Measurements from ENCODE around the gene ZSWIM5. TPM values are rescaled to one million over a fixed set of nuclear protein-coding genes. Genes with fewer than 3 reads are reported as not detected.

The ZSWIM5 gene
- total RNA-seq, 1 donor from 2014 or later, result 13.2 TPM

DNA sequence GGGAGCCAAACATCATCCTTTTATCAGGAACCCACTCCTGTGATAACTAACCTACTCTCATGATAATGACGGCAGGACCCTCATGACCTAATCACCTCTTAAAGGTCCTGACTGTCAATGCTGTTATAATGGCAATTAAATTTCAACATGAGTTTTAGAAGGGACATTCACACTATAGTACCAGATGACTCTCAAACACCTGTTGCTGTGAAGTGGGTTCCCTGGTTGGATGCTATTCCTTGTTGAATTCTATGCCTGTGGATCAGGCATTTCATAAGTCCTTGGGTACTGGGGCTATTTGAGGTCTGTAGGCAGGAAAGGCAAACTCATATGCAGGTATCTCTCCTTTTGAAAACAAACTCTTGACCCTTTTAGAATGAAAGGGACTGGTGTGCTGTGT is 7.5 kb upstream of the ZSWIM5 start:
- TF ChIP-seq, protein P1, sequence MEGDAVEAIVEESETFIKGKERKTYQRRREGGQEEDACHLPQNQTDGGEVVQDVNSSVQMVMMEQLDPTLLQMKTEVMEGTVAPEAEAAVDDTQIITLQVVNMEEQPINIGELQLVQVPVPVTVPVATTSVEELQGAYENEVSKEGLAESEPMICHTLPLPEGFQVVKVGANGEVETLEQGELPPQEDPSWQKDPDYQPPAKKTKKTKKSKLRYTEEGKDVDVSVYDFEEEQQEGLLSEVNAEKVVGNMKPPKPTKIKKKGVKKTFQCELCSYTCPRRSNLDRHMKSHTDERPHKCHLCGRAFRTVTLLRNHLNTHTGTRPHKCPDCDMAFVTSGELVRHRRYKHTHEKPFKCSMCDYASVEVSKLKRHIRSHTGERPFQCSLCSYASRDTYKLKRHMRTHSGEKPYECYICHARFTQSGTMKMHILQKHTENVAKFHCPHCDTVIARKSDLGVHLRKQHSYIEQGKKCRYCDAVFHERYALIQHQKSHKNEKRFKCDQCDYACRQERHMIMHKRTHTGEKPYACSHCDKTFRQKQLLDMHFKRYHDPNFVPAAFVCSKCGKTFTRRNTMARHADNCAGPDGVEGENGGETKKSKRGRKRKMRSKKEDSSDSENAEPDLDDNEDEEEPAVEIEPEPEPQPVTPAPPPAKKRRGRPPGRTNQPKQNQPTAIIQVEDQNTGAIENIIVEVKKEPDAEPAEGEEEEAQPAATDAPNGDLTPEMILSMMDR (conservative IDR thresholded peaks at IDR 0.05), result no peak
- H3K36me3 Mint-ChIP-seq (ENCODE audit: low read depth), result no peaks in the 10 kb centered on the region
- peaks cover 2% of the 10 kb centered on the region for H3K27me3 Mint-ChIP-seq (ENCODE audit: low read depth)
- no peaks in the 10 kb centered on the region for H3K9me3 Mint-ChIP-seq
- no peak overlapping the region for H3K4me3 Mint-ChIP-seq
- DNase-seq (ENCODE audit: low read depth, low spot score), result no peak
- H3K27ac Mint-ChIP-seq (ENCODE audit: unreplicated experiment), result no peak overlapping the region
- H3K4me1 Mint-ChIP-seq, result no peaks in the 10 kb centered on the region

DNA sequence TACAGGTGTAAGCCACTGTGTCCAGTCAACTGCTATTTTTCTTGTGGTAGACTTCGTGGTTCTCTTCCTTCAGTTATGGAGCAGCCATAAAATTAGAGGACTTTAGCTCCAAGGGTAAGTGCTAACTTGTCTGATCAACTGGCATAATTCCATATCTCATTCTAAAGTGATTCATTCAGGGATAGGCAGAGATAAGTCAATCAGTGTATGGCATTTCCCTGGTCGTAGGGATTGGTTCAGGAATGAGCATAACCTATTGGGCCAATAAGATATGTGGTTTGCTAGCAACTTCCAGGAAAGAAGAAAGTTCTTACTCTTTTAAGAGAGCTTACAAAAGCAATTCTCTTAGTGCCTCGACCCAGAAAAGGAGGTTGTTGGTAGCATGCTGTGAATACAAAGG is 4.7 kb upstream of the ZSWIM5 start:
- Mint-ChIP-seq H3K9me3 (no peaks in the 10 kb centered on the region), H3K36me3 (ENCODE audit: low read depth) (no peaks in the 10 kb centered on the region), H3K27me3 (ENCODE audit: low read depth) (peaks cover 18% of the 10 kb centered on the region), H3K4me3 (no peak overlapping the region), H3K27ac (ENCODE audit: unreplicated experiment) (no peak overlapping the region), H3K4me1 (peaks cover 9% of the 10 kb centered on the region)
- TF ChIP-seq, protein P1 (conservative IDR thresholded peaks at IDR 0.05), result no peak
- no peak for DNase-seq (ENCODE audit: low read depth, low spot score)

DNA sequence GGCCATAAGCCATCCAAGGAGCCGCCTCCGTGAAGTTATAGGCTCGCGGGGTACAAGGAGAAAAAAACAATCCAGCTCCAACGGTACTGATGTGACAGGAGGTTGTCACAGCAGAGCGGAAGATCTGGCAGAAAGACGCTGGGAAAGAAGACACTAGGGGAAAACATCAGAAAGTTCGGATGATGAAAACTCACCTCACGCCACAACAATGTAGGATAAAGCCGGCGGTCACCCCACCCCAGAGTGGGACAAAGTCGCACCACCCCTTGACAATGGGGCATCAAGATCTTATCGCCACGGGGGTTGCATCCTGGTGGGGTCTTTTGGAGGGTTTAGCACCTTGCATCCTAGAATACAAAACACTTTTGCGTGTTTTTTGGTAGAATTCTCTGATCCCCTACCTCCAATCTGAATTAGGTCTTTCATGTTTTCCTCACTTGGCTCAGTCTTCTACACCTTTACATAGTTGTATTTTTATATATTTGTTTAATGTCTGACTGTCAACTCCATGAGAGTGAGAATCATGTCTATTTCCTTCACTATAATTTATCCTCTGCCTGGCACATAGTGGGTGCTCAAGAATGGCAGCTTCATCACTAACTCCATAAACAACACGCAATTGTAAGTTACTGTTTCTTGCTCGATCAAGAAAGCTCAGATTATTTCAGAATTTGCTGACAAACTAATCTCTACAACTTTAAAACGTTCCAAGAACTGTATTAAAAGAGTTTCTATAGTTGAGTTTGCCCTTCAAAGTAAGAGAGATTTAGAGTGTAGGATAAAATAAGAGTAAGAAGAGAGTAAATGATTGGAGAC is 611 bp upstream of the ZSWIM5 start:
- no peak for DNase-seq (ENCODE audit: low read depth, low spot score)
- peaks cover 18% of the 10 kb centered on the region for H3K27me3 Mint-ChIP-seq (ENCODE audit: low read depth)

DNA sequence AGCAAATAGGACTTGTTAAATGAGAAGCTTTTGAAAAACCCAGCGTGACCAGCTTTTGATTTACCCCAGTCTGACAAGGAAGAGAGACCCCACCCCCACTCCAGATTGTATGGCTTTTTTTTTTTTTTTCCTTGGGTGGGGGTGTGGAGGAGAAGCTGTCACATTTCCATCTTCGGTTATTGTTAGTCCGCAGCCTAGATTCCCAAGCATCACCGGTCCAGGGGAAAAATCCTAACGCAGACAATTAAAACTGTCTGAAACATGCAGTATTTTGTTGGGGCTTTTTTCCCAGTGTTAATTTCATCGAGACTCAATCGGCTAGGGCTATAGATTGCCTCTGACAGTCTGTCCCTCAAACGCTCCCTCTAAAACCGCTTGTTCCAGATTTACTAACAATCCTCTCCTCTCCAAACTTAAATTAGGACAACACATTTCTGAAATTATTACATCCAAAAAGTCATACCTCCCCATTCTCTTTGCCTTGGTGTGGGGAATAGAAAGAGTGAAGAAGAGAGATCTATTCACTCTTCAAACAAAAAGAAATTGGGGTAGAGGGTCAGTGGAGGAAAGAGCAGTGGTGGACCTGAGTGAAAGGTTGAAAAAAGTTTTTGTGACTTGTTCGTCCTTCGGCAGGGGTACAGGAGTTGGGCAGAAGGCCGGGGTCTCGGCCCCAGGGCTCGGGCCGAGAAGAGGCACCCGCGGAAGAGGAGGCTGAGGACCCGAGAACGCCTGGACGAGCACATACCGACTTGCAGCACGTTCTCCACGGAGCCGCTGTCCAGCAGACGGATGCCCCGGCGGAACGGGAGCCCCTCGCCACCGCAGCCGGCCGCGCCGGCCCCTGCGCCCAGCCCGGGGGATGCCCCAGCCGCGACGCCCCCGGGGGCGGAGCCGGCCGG is 1.1 kb downstream of the ZSWIM5 start:
- Mint-ChIP-seq H3K36me3 (ENCODE audit: low read depth) (no peaks in the 10 kb centered on the region), H3K9me3 (no peaks in the 10 kb centered on the region), H3K4me3 (peak overlapping the region; percentile 90), H3K27me3 (ENCODE audit: low read depth) (peaks cover 21% of the 10 kb centered on the region), H3K4me1 (peaks cover 29% of the 10 kb centered on the region), H3K27ac (ENCODE audit: unreplicated experiment) (peak overlapping the region; percentile 32)
- DNase-seq (ENCODE audit: low read depth, low spot score), result peak; percentile 41
- TF ChIP-seq, protein P1 (conservative IDR thresholded peaks at IDR 0.05), result no peak

More for the DNA sequence above, 611 bp upstream of the ZSWIM5 start:
- Mint-ChIP-seq H3K9me3 (no peaks in the 10 kb centered on the region), H3K4me3 (peak overlapping the region; percentile 93), H3K4me1 (peaks cover 29% of the 10 kb centered on the region), H3K36me3 (ENCODE audit: low read depth) (no peaks in the 10 kb centered on the region), H3K27ac (ENCODE audit: unreplicated experiment) (peak overlapping the region; percentile 23)
- TF ChIP-seq, protein P1 (conservative IDR thresholded peaks at IDR 0.05), result no peak

DNA sequence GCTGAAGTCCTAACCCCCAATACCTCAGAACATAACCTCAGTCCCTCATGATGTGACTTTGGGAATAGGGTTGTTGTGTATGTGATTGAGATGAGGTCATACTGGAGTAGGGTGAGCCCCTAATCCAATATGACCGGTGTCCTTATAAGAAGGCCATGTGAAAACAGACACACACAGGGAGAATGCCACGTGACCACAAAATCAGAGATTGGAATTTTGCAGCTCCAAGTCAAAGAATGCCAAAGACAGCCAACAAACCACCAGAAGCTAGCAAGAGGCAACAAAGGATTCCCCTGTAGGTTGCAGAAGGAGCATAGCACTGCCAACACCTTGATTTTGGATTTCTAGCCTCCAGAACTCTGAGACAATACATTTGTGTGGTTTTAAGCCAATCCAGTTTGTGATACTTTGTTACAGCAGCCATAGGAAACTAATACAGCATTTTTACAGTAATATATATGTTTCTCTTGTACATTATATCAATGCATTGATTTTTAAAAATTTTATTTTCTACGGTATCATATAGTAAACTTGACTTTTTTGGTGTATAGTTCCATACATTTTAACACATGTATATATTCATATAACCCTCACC is 5.4 kb downstream of the ZSWIM5 start:
- TF ChIP-seq, protein P1 (conservative IDR thresholded peaks at IDR 0.05), result no peak
- DNase-seq (ENCODE audit: low read depth, low spot score), result no peak
- Mint-ChIP-seq H3K36me3 (ENCODE audit: low read depth) (no peaks in the 10 kb centered on the region), H3K27me3 (ENCODE audit: low read depth) (peaks cover 3% of the 10 kb centered on the region), H3K27ac (ENCODE audit: unreplicated experiment) (no peak overlapping the region), H3K4me1 (peaks cover 20% of the 10 kb centered on the region), H3K9me3 (no peaks in the 10 kb centered on the region), H3K4me3 (peak overlapping the region; percentile 28)

All from neural crest cell (in vitro differentiated cells).